Stimulated activated memory B cell treated with anti-CD40 and anti-IgM and Interleukin-4, amounts not matched to agents 10 μg/mL and 1 μg/mL and 100 μg/mL, for 72 hours (primary cell): ENCODE data around the gene CD180.

Experiments used
- ATAC-seq: fragments of 150-1000 bp; cut with Tn5 transposase; 2 replicates; pipeline ENCODE4 v1.10.0; 2021
- H3K27ac Mint-ChIP-seq: one replicate; pipeline ENCODE4 v1.8.0; 2022; ENCODE audit warnings: mild to moderate bottlenecking, mixed read lengths
- H3K27me3 Mint-ChIP-seq: one replicate; pipeline ENCODE4 v1.8.0; 2022; ENCODE audit warnings: mixed read lengths
- H3K36me3 Mint-ChIP-seq: one replicate; pipeline ENCODE4 v1.8.0; 2022; ENCODE audit warnings: mixed read lengths
- H3K4me1 Mint-ChIP-seq: one replicate; pipeline ENCODE4 v1.8.0; 2022; ENCODE audit warnings: mixed read lengths
- H3K4me3 Mint-ChIP-seq: one replicate; pipeline ENCODE4 v1.8.0; 2022; ENCODE audit warnings: mild to moderate bottlenecking, moderate library complexity, mixed read lengths
- H3K9me3 Mint-ChIP-seq: one replicate; pipeline ENCODE4 v1.8.0; 2022; ENCODE audit warnings: mixed read lengths

CD180 gene

GRCh38 chr5:67221487-67222242 is 25.1 kb upstream of the CD180 start:
- no peaks in the 10 kb centered on the region for H3K9me3 Mint-ChIP-seq
- no peaks in the 10 kb centered on the region for H3K36me3 Mint-ChIP-seq
- ATAC-seq, result peak; percentile 96
- peak overlapping the region; percentile 49 for H3K4me3 Mint-ChIP-seq
- H3K27ac Mint-ChIP-seq, result peak overlapping the region; percentile 93
- H3K27me3 Mint-ChIP-seq, result no peaks in the 10 kb centered on the region
- peaks cover 52% of the 10 kb centered on the region for H3K4me1 Mint-ChIP-seq

- peak overlapping the region; percentile 98 for H3K27ac Mint-ChIP-seq
- H3K4me3 Mint-ChIP-seq, result no peak overlapping the region
- no peaks in the 10 kb centered on the region for H3K27me3 Mint-ChIP-seq
- H3K36me3 Mint-ChIP-seq, result no peaks in the 10 kb centered on the region
- H3K4me1 Mint-ChIP-seq, result peaks cover 57% of the 10 kb centered on the region
- ATAC-seq, result no peak
- H3K9me3 Mint-ChIP-seq, result no peaks in the 10 kb centered on the region
Measured at GRCh38 chr5:67216564-67216963, 20.0 kb upstream of the CD180 start.

- Mint-ChIP-seq H3K36me3 (no peaks in the 10 kb centered on the region), H3K9me3 (no peaks in the 10 kb centered on the region), H3K27ac (peak overlapping the region; percentile 98), H3K4me3 (peak overlapping the region; percentile 66), H3K27me3 (no peaks in the 10 kb centered on the region), H3K4me1 (peaks cover 52% of the 10 kb centered on the region)
- peak; percentile 100 for ATAC-seq
Measured at GRCh38 chr5:67215519-67216471, 19.2 kb upstream of the CD180 start.

DNA sequence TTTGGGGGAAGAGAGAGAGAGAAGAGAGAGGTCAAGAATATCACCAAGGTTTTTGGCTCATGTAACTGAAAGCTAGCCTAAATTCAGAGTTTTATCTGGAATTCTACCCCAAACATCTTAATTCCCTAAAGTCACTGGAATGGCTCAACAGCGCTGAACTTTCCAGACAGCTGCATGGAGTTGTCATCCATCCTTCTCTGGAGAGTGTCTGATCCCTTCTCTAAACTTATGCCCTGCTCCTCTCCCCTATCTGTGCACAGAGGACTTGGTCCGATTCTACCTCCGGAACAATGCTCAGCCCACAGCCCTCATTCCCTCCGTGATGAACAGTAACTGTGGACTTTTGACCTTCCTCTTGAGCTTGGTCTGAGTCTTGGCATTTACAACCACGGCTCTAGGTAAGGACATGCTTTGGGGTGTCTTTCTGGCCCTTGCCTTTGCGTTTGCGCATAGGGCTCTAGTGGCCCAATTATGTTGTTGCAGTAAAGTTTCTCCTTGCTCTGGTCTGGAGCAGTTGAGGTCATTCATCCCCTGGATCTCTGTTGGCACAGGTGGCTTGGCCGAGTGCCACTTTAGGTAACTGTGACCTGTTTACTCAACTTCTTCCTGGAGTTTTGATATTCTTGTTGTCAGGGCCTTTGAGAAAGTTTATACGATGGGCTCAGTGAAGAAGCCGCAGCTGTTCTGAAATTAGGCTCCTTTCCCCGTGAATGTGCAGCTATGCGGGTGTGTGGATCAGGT is 18.3 kb upstream of the CD180 start:
- peaks cover 52% of the 10 kb centered on the region for H3K4me1 Mint-ChIP-seq
- no peaks in the 10 kb centered on the region for H3K27me3 Mint-ChIP-seq
- H3K4me3 Mint-ChIP-seq, result no peak overlapping the region
- no peak for ATAC-seq
- H3K36me3 Mint-ChIP-seq, result no peaks in the 10 kb centered on the region
- no peaks in the 10 kb centered on the region for H3K9me3 Mint-ChIP-seq
- H3K27ac Mint-ChIP-seq, result peak overlapping the region; percentile 98

GRCh38 chr5:67214036-67214435 is 17.4 kb upstream of the CD180 start:
- H3K9me3 Mint-ChIP-seq, result no peaks in the 10 kb centered on the region
- no peak for ATAC-seq
- no peaks in the 10 kb centered on the region for H3K27me3 Mint-ChIP-seq
- H3K4me3 Mint-ChIP-seq, result no peak overlapping the region
- H3K36me3 Mint-ChIP-seq, result no peaks in the 10 kb centered on the region
- H3K27ac Mint-ChIP-seq, result peak overlapping the region; percentile 98
- H3K4me1 Mint-ChIP-seq, result peaks cover 56% of the 10 kb centered on the region

DNA sequence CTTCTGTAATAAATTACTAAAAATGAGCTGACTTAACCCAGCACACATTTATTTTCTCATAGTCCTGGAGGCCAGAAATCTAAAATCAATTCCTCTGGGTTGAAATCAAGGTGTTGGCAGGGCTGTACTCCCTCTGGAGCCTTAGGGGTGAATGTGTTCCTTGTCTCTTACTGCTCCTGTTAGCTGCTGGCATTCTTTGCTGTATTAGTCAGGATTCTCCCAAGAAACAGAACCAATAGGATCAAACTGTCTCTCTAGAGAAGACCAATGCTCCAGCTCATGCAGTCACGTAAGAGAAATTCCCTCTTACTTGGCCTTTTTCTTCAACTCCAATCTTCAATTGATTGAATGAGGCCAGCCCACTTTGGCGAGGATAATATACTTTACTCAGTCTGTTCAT is 15.3 kb upstream of the CD180 start:
- Mint-ChIP-seq H3K27ac (peak overlapping the region; percentile 41), H3K4me1 (peaks cover 57% of the 10 kb centered on the region)

DNA sequence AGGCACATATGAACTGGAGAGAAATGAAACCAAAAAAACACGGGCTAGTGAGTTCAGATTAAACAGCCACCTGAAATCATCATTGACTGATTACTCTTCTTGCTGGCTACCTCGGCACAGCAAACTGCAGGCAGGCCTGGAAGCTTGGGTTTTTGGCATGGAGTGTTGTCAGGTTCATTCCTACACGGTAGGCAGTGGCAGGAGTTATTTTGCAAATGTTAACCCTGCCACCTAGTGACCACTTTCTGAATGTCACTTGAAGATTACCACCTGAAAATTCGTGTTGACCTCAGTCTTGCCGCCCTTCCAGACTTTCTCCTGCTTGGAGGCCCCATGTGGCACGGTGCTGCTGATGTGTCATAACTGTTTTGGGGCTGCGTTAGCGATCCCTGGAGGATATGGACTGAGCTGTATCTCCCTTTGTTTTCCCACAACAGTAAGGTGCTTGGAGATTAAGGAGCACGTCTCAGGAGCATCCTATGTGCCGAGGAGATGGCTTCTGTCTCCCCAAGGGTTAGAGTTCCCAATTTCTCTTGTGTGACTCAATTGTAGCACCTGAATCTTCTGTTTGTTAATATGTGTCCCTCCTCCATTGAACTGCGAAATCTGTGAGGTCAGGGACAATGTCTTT is 12.7 kb upstream of the CD180 start:
- Mint-ChIP-seq H3K9me3 (no peaks in the 10 kb centered on the region), H3K27ac (peak overlapping the region; percentile 33), H3K4me3 (no peak overlapping the region), H3K36me3 (no peaks in the 10 kb centered on the region), H3K27me3 (no peaks in the 10 kb centered on the region), H3K4me1 (peaks cover 59% of the 10 kb centered on the region)
- peak; percentile 57 for ATAC-seq

More for the DNA sequence above, 15.3 kb upstream of the CD180 start:
- H3K27me3 Mint-ChIP-seq, result no peaks in the 10 kb centered on the region
- no peak overlapping the region for H3K4me3 Mint-ChIP-seq
- no peaks in the 10 kb centered on the region for H3K9me3 Mint-ChIP-seq
- no peak for ATAC-seq
- H3K36me3 Mint-ChIP-seq, result no peaks in the 10 kb centered on the region

GRCh38 chr5:67208403-67208802 is 11.8 kb upstream of the CD180 start:
- no peak for ATAC-seq
- no peaks in the 10 kb centered on the region for H3K36me3 Mint-ChIP-seq
- no peak overlapping the region for H3K4me3 Mint-ChIP-seq
- H3K27me3 Mint-ChIP-seq, result no peaks in the 10 kb centered on the region
- H3K27ac Mint-ChIP-seq, result peak overlapping the region; percentile 96
- no peaks in the 10 kb centered on the region for H3K9me3 Mint-ChIP-seq
- H3K4me1 Mint-ChIP-seq, result peaks cover 61% of the 10 kb centered on the region

DNA sequence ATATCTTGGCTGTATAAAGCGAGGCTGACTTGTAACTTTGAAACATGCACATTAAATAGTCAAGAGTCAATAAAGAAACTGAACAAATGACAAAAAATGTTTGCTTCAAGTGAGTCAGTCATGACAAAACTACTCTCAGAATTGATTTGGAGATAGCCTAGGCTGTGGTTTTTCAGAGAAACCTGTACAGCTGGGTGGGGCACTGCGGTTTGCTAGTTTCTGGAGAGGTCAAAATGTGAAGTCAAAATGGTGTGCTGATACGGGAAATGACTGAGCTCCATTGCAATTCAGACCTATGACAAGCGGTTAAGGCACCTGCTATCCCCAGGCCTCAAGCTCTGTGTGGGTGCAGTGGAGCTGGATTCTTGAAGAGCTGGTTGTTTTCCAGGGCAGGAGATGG is 10.3 kb upstream of the CD180 start:
- Mint-ChIP-seq H3K36me3 (no peaks in the 10 kb centered on the region), H3K4me1 (peaks cover 66% of the 10 kb centered on the region), H3K4me3 (peak overlapping the region; percentile 45), H3K9me3 (no peaks in the 10 kb centered on the region), H3K27me3 (no peaks in the 10 kb centered on the region), H3K27ac (peak overlapping the region; percentile 96)
- ATAC-seq, result peak; percentile 93

GRCh38 chr5:67206461-67206860 is 9.9 kb upstream of the CD180 start:
- Mint-ChIP-seq H3K27me3 (no peaks in the 10 kb centered on the region), H3K9me3 (no peaks in the 10 kb centered on the region), H3K27ac (peak overlapping the region; percentile 96), H3K4me3 (peak overlapping the region; percentile 42), H3K4me1 (peaks cover 71% of the 10 kb centered on the region), H3K36me3 (no peaks in the 10 kb centered on the region)
- no peak for ATAC-seq

- H3K9me3 Mint-ChIP-seq, result no peaks in the 10 kb centered on the region
- H3K27ac Mint-ChIP-seq, result peak overlapping the region; percentile 96
- no peak for ATAC-seq
- H3K27me3 Mint-ChIP-seq, result no peaks in the 10 kb centered on the region
- H3K36me3 Mint-ChIP-seq, result no peaks in the 10 kb centered on the region
- peaks cover 76% of the 10 kb centered on the region for H3K4me1 Mint-ChIP-seq
- H3K4me3 Mint-ChIP-seq, result peak overlapping the region; percentile 42
Measured at GRCh38 chr5:67205981-67206380, 9.4 kb upstream of the CD180 start.

DNA sequence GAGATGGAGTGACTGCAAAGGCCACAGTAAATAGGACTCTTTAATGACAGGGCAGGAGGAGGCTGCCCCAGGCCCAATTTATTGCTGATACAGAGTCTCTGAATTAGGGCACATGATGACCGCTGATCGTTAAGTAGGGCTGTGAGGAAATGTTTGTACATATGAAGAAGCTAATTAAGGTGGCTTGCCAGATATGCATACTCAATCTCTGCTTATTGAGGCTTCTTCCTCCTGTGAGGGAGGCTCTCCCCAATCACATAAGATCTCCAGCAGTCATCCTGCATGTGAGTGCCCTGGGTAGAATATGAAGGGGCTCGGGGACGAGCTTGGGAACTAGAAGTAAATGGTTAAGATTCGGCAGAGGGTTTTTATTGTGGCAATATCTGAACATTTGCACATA is 8.2 kb upstream of the CD180 start:
- Mint-ChIP-seq H3K4me3 (peak overlapping the region; percentile 51), H3K36me3 (no peaks in the 10 kb centered on the region), H3K4me1 (peaks cover 83% of the 10 kb centered on the region), H3K27me3 (no peaks in the 10 kb centered on the region), H3K27ac (peak overlapping the region; percentile 96), H3K9me3 (no peaks in the 10 kb centered on the region)
- no peak for ATAC-seq

DNA sequence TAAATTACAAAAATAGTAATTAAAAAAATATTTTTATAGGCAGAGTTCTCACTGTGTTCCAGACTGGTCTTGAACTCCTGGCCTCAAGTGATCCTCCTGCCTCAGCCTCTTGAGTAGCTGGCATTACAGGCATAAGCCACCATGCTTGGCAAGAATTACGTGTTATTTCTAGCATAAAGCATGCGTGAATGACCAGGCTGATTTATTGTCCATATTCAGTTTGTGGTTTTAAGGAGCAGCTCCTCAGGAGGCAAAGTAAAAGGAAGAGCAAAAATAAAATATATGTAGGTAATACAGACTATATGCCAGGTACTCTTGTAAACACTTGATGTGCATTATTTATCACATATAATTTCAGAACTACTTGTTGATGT is 7.1 kb upstream of the CD180 start:
- peaks cover 86% of the 10 kb centered on the region for H3K4me1 Mint-ChIP-seq
- no peak overlapping the region for H3K4me3 Mint-ChIP-seq
- no peaks in the 10 kb centered on the region for H3K27me3 Mint-ChIP-seq
- H3K9me3 Mint-ChIP-seq, result no peaks in the 10 kb centered on the region
- peak overlapping the region; percentile 96 for H3K27ac Mint-ChIP-seq
- no peak for ATAC-seq
- no peaks in the 10 kb centered on the region for H3K36me3 Mint-ChIP-seq

DNA sequence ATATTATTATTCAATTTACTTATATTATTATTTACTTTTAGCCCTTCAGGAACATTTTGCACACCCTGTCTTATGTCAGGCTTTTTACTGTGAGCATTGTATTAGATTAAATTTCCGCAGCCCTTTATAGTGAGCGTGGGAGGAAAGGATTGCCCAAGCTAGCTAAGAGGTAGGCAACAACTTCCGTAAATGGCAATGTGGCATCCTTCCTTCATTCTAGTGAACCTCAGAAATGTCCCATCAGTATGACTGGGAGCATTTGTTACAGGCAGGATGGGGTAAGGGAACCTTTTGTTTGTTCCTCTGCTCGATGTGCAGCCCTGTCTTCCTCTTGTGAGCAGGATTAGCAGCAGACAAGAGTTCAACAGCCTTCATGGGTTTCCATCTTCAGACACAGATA is 6.2 kb upstream of the CD180 start:
- no peaks in the 10 kb centered on the region for H3K9me3 Mint-ChIP-seq
- no peak for ATAC-seq
- peak overlapping the region; percentile 96 for H3K27ac Mint-ChIP-seq
- no peaks in the 10 kb centered on the region for H3K27me3 Mint-ChIP-seq
- H3K4me3 Mint-ChIP-seq, result no peak overlapping the region
- H3K36me3 Mint-ChIP-seq, result no peaks in the 10 kb centered on the region
- H3K4me1 Mint-ChIP-seq, result peaks cover 82% of the 10 kb centered on the region
